ENCODE results near the gene CACNA2D2. TPM values are rescaled to one million over a fixed set of nuclear protein-coding genes. Genes with fewer than 3 reads are reported as not detected.

CACNA2D2 gene
- total RNA-seq, 5 donors from 2014 or later (not counting 1 experiment from before 2014, with no cell fraction given) = 2.6 to 8.9 (median 4.1) TPM

- no peaks in the 10 kb centered on the region for H3K27me3 Mint-ChIP-seq
- Histone ChIP-seq H3K9me3 (no peaks in the 10 kb centered on the region), H3K36me3 (ENCODE audit: control insufficient read depth in 2 of 2, extremely low read depth in 1 of 2, insufficient read depth in 1 of 2, low read length in 1 of 2) (no peaks in the 10 kb centered on the region), H3K27ac (ENCODE audit: low read length) (no peak overlapping the region), H3K27me3 (replicated peaks in 1 of 2; ENCODE audit: control insufficient read depth in 2 of 2, extremely low read depth in 1 of 2, insufficient read depth in 2 of 2, low read length in 1 of 2) (peaks cover 0 to 8% of the 10 kb centered on the region in 2 experiments), H3K4me1 (ENCODE audit: control insufficient read depth in 1 of 2, extremely low read depth in 1 of 2, insufficient read depth in 2 of 2, low read length in 2 of 2) (peaks cover 3 to 34% of the 10 kb centered on the region in 2 experiments), H3K4me3 (ENCODE audit: control insufficient read depth in 1 of 2, extremely low read depth in 1 of 2, low read length in 1 of 2) (no peak overlapping the region)
- ChIA-PET POLR2A (no interaction called here), CTCF (no interaction called here)
- no peak for ATAC-seq (replicated peaks in 1 of 4)
- no peak for DNase-seq
- peaks cover 8 to 30% (median 20%) of the 10 kb centered on the region in 3 donors for H3K4me1 Mint-ChIP-seq
- 77% methylated on average over 4 of the region's 6 CpGs for WGBS (ENCODE audit: insufficient coverage)
- H3K27ac Mint-ChIP-seq = no peak overlapping the region
- H3K36me3 Mint-ChIP-seq = no peaks in the 10 kb centered on the region
- no peaks in the 10 kb centered on the region for H3K9me3 Mint-ChIP-seq
- no peak overlapping the region for H3K4me3 Mint-ChIP-seq
Observed at GRCh38 chr3:50483374-50483773, 20.1 kb downstream of the CACNA2D2 start.

GRCh38 chr3:50481992-50482391, 21.4 kb downstream of the CACNA2D2 start:
- H3K4me1 ChIP-seq (ENCODE audit: control insufficient read depth in 1 of 2, extremely low read depth in 1 of 2, insufficient read depth in 2 of 2, low read length in 2 of 2) = peaks cover 3 to 33% of the 10 kb centered on the region in 2 experiments
- H3K27ac ChIP-seq (ENCODE audit: low read length) = no peak overlapping the region
- Mint-ChIP-seq H3K9me3 (no peaks in the 10 kb centered on the region), H3K27me3 (no peaks in the 10 kb centered on the region), H3K4me1 (peaks cover 8 to 30% (median 20%) of the 10 kb centered on the region in 3 donors), H3K4me3 (no peak overlapping the region), H3K36me3 (no peaks in the 10 kb centered on the region), H3K27ac (peak overlapping the region in 1 of 2 donors; percentile 52)
- no peak for ATAC-seq (replicated peaks in 1 of 4)
- POLR2A ChIA-PET = no interaction called here
- no peak for DNase-seq
- CTCF ChIA-PET = interaction anchor here in 1 of 2 donors (0.5 kb wide), 1 partner anchor 370 kb away, joined by 4 read pairs; no protein-coding TSS in a partner anchor
- H3K9me3 ChIP-seq = no peaks in the 10 kb centered on the region
- no peaks in the 10 kb centered on the region for H3K27me3 ChIP-seq (replicated peaks in 1 of 2; ENCODE audit: control insufficient read depth in 2 of 2, extremely low read depth in 1 of 2, insufficient read depth in 2 of 2, low read length in 1 of 2)
- no peak overlapping the region for H3K4me3 ChIP-seq (ENCODE audit: control insufficient read depth in 1 of 2, extremely low read depth in 1 of 2, low read length in 1 of 2)
- H3K36me3 ChIP-seq (ENCODE audit: control insufficient read depth in 2 of 2, extremely low read depth in 1 of 2, insufficient read depth in 1 of 2, low read length in 1 of 2) = no peaks in the 10 kb centered on the region
- WGBS (ENCODE audit: insufficient coverage) = 67% methylated on average over 4 of the region's 4 CpGs

GRCh38 chr3:50480471-50480870, 23.0 kb downstream of the CACNA2D2 start:
- ChIA-PET POLR2A (interaction anchor here in 1 of 2 donors (0.6 kb wide), 2 partner anchors 13 to 151 kb away, joined by 9 to 10 read pairs; no protein-coding TSS in a partner anchor), CTCF (no interaction called here)
- peaks cover 3 to 31% of the 10 kb centered on the region in 2 experiments for H3K4me1 ChIP-seq (ENCODE audit: control insufficient read depth in 1 of 2, extremely low read depth in 1 of 2, insufficient read depth in 2 of 2, low read length in 2 of 2)
- H3K36me3 ChIP-seq (ENCODE audit: control insufficient read depth in 2 of 2, extremely low read depth in 1 of 2, insufficient read depth in 1 of 2, low read length in 1 of 2) = no peaks in the 10 kb centered on the region
- DNase-seq (no peak), ATAC-seq (replicated peaks in 1 of 4) (no peak)
- WGBS (ENCODE audit: insufficient coverage) = 60% methylated on average over 2 of the region's 4 CpGs
- H3K27me3 Mint-ChIP-seq = no peaks in the 10 kb centered on the region
- no peak overlapping the region for H3K27ac ChIP-seq (ENCODE audit: low read length)
- no peaks in the 10 kb centered on the region for H3K36me3 Mint-ChIP-seq
- no peaks in the 10 kb centered on the region for H3K9me3 Mint-ChIP-seq
- H3K27me3 ChIP-seq (replicated peaks in 1 of 2; ENCODE audit: control insufficient read depth in 2 of 2, extremely low read depth in 1 of 2, insufficient read depth in 2 of 2, low read length in 1 of 2) = no peaks in the 10 kb centered on the region
- H3K4me1 Mint-ChIP-seq = peaks cover 8 to 30% (median 20%) of the 10 kb centered on the region in 3 donors
- no peak overlapping the region for H3K4me3 Mint-ChIP-seq
- no peaks in the 10 kb centered on the region for H3K9me3 ChIP-seq
- H3K27ac Mint-ChIP-seq = peak overlapping the region; percentile 49 to 69
- no peak overlapping the region for H3K4me3 ChIP-seq (ENCODE audit: control insufficient read depth in 1 of 2, extremely low read depth in 1 of 2, low read length in 1 of 2)

- H3K4me3 Mint-ChIP-seq = no peak overlapping the region
- no peaks in the 10 kb centered on the region for H3K36me3 Mint-ChIP-seq
Observed at GRCh38 chr3:50479523-50479922, 23.9 kb downstream of the CACNA2D2 start.

GRCh38 chr3:50478671-50479260, 24.7 kb downstream of the CACNA2D2 start:
- H3K4me1 Mint-ChIP-seq = peaks cover 8 to 31% (median 25%) of the 10 kb centered on the region in 3 donors
- 80% methylated on average over 1 of the region's 2 CpGs for WGBS (ENCODE audit: insufficient coverage)
- H3K9me3 Mint-ChIP-seq = no peaks in the 10 kb centered on the region
- Histone ChIP-seq H3K4me3 (ENCODE audit: control insufficient read depth in 1 of 2, extremely low read depth in 1 of 2, low read length in 1 of 2) (no peak overlapping the region), H3K27me3 (replicated peaks in 1 of 2; ENCODE audit: control insufficient read depth in 2 of 2, extremely low read depth in 1 of 2, insufficient read depth in 2 of 2, low read length in 1 of 2) (no peaks in the 10 kb centered on the region), H3K9me3 (no peaks in the 10 kb centered on the region), H3K4me1 (ENCODE audit: control insufficient read depth in 1 of 2, extremely low read depth in 1 of 2, insufficient read depth in 2 of 2, low read length in 2 of 2) (peaks cover 3 to 44% of the 10 kb centered on the region in 2 experiments), H3K27ac (ENCODE audit: low read length) (no peak overlapping the region), H3K36me3 (ENCODE audit: control insufficient read depth in 2 of 2, extremely low read depth in 1 of 2, insufficient read depth in 1 of 2, low read length in 1 of 2) (no peaks in the 10 kb centered on the region)
- DNase-seq = no peak
- no peaks in the 10 kb centered on the region for H3K36me3 Mint-ChIP-seq
- peak overlapping the region; percentile 76 to 77 for H3K27ac Mint-ChIP-seq
- no peak overlapping the region for H3K4me3 Mint-ChIP-seq
- H3K27me3 Mint-ChIP-seq = no peaks in the 10 kb centered on the region
- ATAC-seq (replicated peaks in 1 of 4) = no peak
- ChIA-PET CTCF (no interaction called here), POLR2A (no interaction called here)

More at GRCh38 chr3:50479523-50479922, 23.9 kb downstream of the CACNA2D2 start:
- Mint-ChIP-seq H3K4me1 (peaks cover 8 to 30% (median 20%) of the 10 kb centered on the region in 3 donors), H3K27me3 (no peaks in the 10 kb centered on the region), H3K27ac (no peak overlapping the region), H3K9me3 (no peaks in the 10 kb centered on the region)
- Histone ChIP-seq H3K27me3 (replicated peaks in 1 of 2; ENCODE audit: control insufficient read depth in 2 of 2, extremely low read depth in 1 of 2, insufficient read depth in 2 of 2, low read length in 1 of 2) (no peaks in the 10 kb centered on the region), H3K9me3 (no peaks in the 10 kb centered on the region), H3K36me3 (ENCODE audit: control insufficient read depth in 2 of 2, extremely low read depth in 1 of 2, insufficient read depth in 1 of 2, low read length in 1 of 2) (no peaks in the 10 kb centered on the region), H3K4me3 (ENCODE audit: control insufficient read depth in 1 of 2, extremely low read depth in 1 of 2, low read length in 1 of 2) (no peak overlapping the region), H3K4me1 (ENCODE audit: control insufficient read depth in 1 of 2, extremely low read depth in 1 of 2, insufficient read depth in 2 of 2, low read length in 2 of 2) (peaks cover 3 to 38% of the 10 kb centered on the region in 2 experiments), H3K27ac (ENCODE audit: low read length) (no peak overlapping the region)
- ChIA-PET POLR2A (interaction anchor here in 1 of 2 donors (0.6 kb wide), 1 partner anchor 152 kb away, joined by 9 read pairs; no protein-coding TSS in a partner anchor), CTCF (no interaction called here)
- no peak for DNase-seq
- 67% methylated on average over 4 of the region's 4 CpGs for WGBS (ENCODE audit: insufficient coverage)
- peak in 1 of 4 experiments; percentile 13 for ATAC-seq (replicated peaks in 1 of 4)

GRCh38 chr3:50478051-50478450, 25.4 kb downstream of the CACNA2D2 start:
- ChIA-PET CTCF (no interaction called here), POLR2A (no interaction called here)
- H3K4me1 Mint-ChIP-seq = peaks cover 11 to 32% (median 28%) of the 10 kb centered on the region in 3 donors
- no peak overlapping the region for H3K4me3 Mint-ChIP-seq
- no peaks in the 10 kb centered on the region for H3K9me3 Mint-ChIP-seq
- 97% methylated on average over 3 of the region's 7 CpGs for WGBS (ENCODE audit: insufficient coverage)
- H3K27ac ChIP-seq (ENCODE audit: low read length) = no peak overlapping the region
- no peaks in the 10 kb centered on the region for H3K36me3 ChIP-seq (ENCODE audit: control insufficient read depth in 2 of 2, extremely low read depth in 1 of 2, insufficient read depth in 1 of 2, low read length in 1 of 2)
- peaks cover 3 to 45% of the 10 kb centered on the region in 2 experiments for H3K4me1 ChIP-seq (ENCODE audit: control insufficient read depth in 1 of 2, extremely low read depth in 1 of 2, insufficient read depth in 2 of 2, low read length in 2 of 2)
- no peak overlapping the region for H3K4me3 ChIP-seq (ENCODE audit: control insufficient read depth in 1 of 2, extremely low read depth in 1 of 2, low read length in 1 of 2)
- H3K27me3 Mint-ChIP-seq = no peaks in the 10 kb centered on the region
- no peak overlapping the region for H3K27ac Mint-ChIP-seq
- H3K36me3 Mint-ChIP-seq = no peaks in the 10 kb centered on the region
- no peaks in the 10 kb centered on the region for H3K27me3 ChIP-seq (replicated peaks in 1 of 2; ENCODE audit: control insufficient read depth in 2 of 2, extremely low read depth in 1 of 2, insufficient read depth in 2 of 2, low read length in 1 of 2)
- DNase-seq = no peak
- H3K9me3 ChIP-seq = no peaks in the 10 kb centered on the region
- no peak for ATAC-seq (replicated peaks in 1 of 4)
